Dermis blood vessel endothelial cell (primary cell): ENCODE measurements around the gene PPARA. TPM values are rescaled to one million over a fixed set of nuclear protein-coding genes. Genes with fewer than 3 reads are reported as not detected.
A peak's percentile ranks its signal among the peaks of the same experiment; 100 is the strongest.
"Not testable (repeated sequence)": the region's sequence is repeated elsewhere in the genome, so short reads cannot be mapped to it uniquely, and the experiment has no call there.

Source experiments
- DNase-seq: peaks from one replicate; pipeline ENCODE4 v3.0.0; 2010
- total RNA-seq: library from RNA; depleted of rRNA; stranded (reverse); fragments of >200 nt; gene quantifications from 2 replicates; pipeline ENCODE4 v1.2.3, GENCODE V29; 2014

PPARA gene
- total RNA-seq, 1 donor from 2014 or later: 20.6 TPM

GRCh38 chr22:46250035-46250782 is 99.9 kb downstream of the PPARA start, which contains the start of gene CDPF1:
TSS of gene CDPF1 (minus strand) at chr22:46250293. CDS start at chr22:46248284, 2,009 bp downstream.
- peak; percentile 87 for DNase-seq

- no peak for DNase-seq
Measured at GRCh38 chr22:46250783-46251125, 100.4 kb downstream of the PPARA start.

- no peak for DNase-seq
Measured at GRCh38 chr22:46251266-46251665, 100.9 kb downstream of the PPARA start.

- no peak for DNase-seq
Measured at GRCh38 chr22:46251816-46252380, 101.6 kb downstream of the PPARA start.

GRCh38 chr22:46256358-46256958 is 106.1 kb downstream of the PPARA start:
- no peak for DNase-seq

GRCh38 chr22:46259374-46259773 is 109.0 kb downstream of the PPARA start:
- DNase-seq: no peak

GRCh38 chr22:46260038-46260437 is 109.7 kb downstream of the PPARA start:
- DNase-seq: no peak

- peak; percentile 86 for DNase-seq
Measured at GRCh38 chr22:46262449-46263215, 112.3 kb downstream of the PPARA start.

- no peak for DNase-seq
Measured at GRCh38 chr22:46263216-46263590, 112.9 kb downstream of the PPARA start, which contains the start of gene PKDREJ. TSS of gene PKDREJ (minus strand) at chr22:46263343. CDS start at chr22:46263322, 21 bp downstream.

- not testable (repeated sequence) for DNase-seq
Measured at GRCh38 chr22:46264520-46264919, 114.2 kb downstream of the PPARA start.

GRCh38 chr22:46265627-46266026 is 115.3 kb downstream of the PPARA start:
- DNase-seq: not testable (repeated sequence)

GRCh38 chr22:46267431-46268279 is 117.3 kb downstream of the PPARA start, which contains the start of gene TTC38:
TSS of gene TTC38 (plus strand) at chr22:46268008. CDS start at chr22:46268040, 32 bp downstream.
- peak; percentile 82 for DNase-seq

GRCh38 chr22:46269564-46269963 is 119.2 kb downstream of the PPARA start:
- peak; percentile 10 for DNase-seq

GRCh38 chr22:46272196-46272595 is 121.9 kb downstream of the PPARA start:
- no peak for DNase-seq

- no peak for DNase-seq
Measured at GRCh38 chr22:46272762-46273431, 122.6 kb downstream of the PPARA start.

GRCh38 chr22:46273432-46274148 is 123.3 kb downstream of the PPARA start:
- no peak for DNase-seq

- no peak for DNase-seq
Measured at GRCh38 chr22:46274381-46274780, 124.1 kb downstream of the PPARA start.

- no peak for DNase-seq
Measured at GRCh38 chr22:46275455-46276122, 125.3 kb downstream of the PPARA start.

- DNase-seq: no peak
Measured at GRCh38 chr22:46276563-46276962, 126.2 kb downstream of the PPARA start.
